Measurements from ENCODE around the gene PDLIM5. TPM values are rescaled to one million over a fixed set of nuclear protein-coding genes. Genes with fewer than 3 reads are reported as not detected.

The PDLIM5 gene
- total RNA-seq, 1 experiment from 2014 or later: 58.0 TPM

GRCh38 chr4:94409962-94410361 lies 41.8 kb upstream of the PDLIM5 start:
- no peak overlapping the region for H3K27ac Mint-ChIP-seq
- H4K91ac ChIP-seq (ENCODE audit: insufficient read length, low read depth, low read length): no peak overlapping the region
- TF ChIP-seq CTCF (conservative IDR thresholded peaks at IDR 0.05): no peak

More at GRCh38 chr4:94409962-94410361, 41.8 kb upstream of the PDLIM5 start:
- H2BK20ac ChIP-seq (ENCODE audit: low read depth, low read length, poor library complexity, severe bottlenecking): no peak overlapping the region
- H4K5ac ChIP-seq (ENCODE audit: insufficient read length, low read depth, low read length): no peak overlapping the region
- no peak overlapping the region for H2AK5ac ChIP-seq (ENCODE audit: insufficient read length, low read length)
- H3K4me2 ChIP-seq (ENCODE audit: insufficient read depth, insufficient read length, low read length): no peak overlapping the region
- no peaks in the 10 kb centered on the region for H4K20me1 ChIP-seq (ENCODE audit: control insufficient read depth, insufficient read depth, insufficient read length)
- no peak overlapping the region for H3K4ac ChIP-seq (ENCODE audit: low read depth, low read length)
- no peak overlapping the region for H3T11ph ChIP-seq (ENCODE audit: low read length)
- H3K14ac ChIP-seq (ENCODE audit: insufficient read depth, low read length): no peak overlapping the region
- H3K79me2 ChIP-seq (ENCODE audit: insufficient read depth, low read length): no peaks in the 10 kb centered on the region
- Mint-ChIP-seq H3K27me3 (ENCODE audit: low read depth) (no peaks in the 10 kb centered on the region), H3K4me1 (peaks cover 17 to 30% of the 10 kb centered on the region in 2 experiments), H3K9me3 (no peaks in the 10 kb centered on the region), H3K36me3 (ENCODE audit: insufficient read depth in 1 of 3, low read depth in 3 of 3) (no peaks in the 10 kb centered on the region), H3K4me3 (no peak overlapping the region)
- no peak overlapping the region for H3K18ac ChIP-seq (ENCODE audit: insufficient read length, low read depth, low read length)
- no peak overlapping the region for H3K9ac ChIP-seq (ENCODE audit: extremely low read depth, insufficient read length, low read length)
- no peak for DNase-seq
- no peak overlapping the region for H2BK12ac ChIP-seq (ENCODE audit: insufficient read length, low read depth, low read length)
- no peak overlapping the region for H3K23ac ChIP-seq (ENCODE audit: insufficient read length, low read depth, low read length)
- H3K27ac ChIP-seq (ENCODE audit: insufficient read length, low read depth, low read length): no peak overlapping the region
- H4K8ac ChIP-seq (replicated peaks; ENCODE audit: insufficient read length, low read depth, low read length): no peak overlapping the region
- H2BK15ac ChIP-seq (ENCODE audit: low read depth, low read length): no peak overlapping the region
- no peaks in the 10 kb centered on the region for H3K23me2 ChIP-seq (ENCODE audit: insufficient read length, low read depth, low read length, poor library complexity, severe bottlenecking)
- H3K4me1 ChIP-seq (ENCODE audit: insufficient read depth, low read length): no peaks in the 10 kb centered on the region; the same call in 1 of the 2 replicates
- H2BK5ac ChIP-seq (ENCODE audit: insufficient read length, low read length): no peak overlapping the region
- no peak overlapping the region for H3K56ac ChIP-seq (ENCODE audit: insufficient read length, low read depth, low read length)
- no peak overlapping the region for H2AFZ ChIP-seq (ENCODE audit: low read length)
- no peak overlapping the region for H2BK120ac ChIP-seq (ENCODE audit: low read depth, low read length, poor library complexity, severe bottlenecking)
- no peaks in the 10 kb centered on the region for H3K9me3 ChIP-seq (ENCODE audit: control insufficient read depth, low read depth, low read length)
- no peaks in the 10 kb centered on the region for H3K27me3 ChIP-seq (ENCODE audit: insufficient read depth, low read length)
- no peaks in the 10 kb centered on the region for H3K79me1 ChIP-seq (ENCODE audit: insufficient read depth, low read depth, low read length, poor library complexity, severe bottlenecking)

All from H9 (cell line).